Mucosa of stomach (tissue), 1 donor: ENCODE measurements around the gene FCN2.

Experiments used
- H3K27me3 ChIP-seq: one replicate; pipeline ENCODE4 v1.7.0; 2013; ENCODE audit warnings: mild to moderate bottlenecking, low read length; ENCODE audit not compliant: control insufficient read depth, insufficient read depth
- H3K36me3 ChIP-seq: one replicate; pipeline ENCODE4 v1.7.0; 2013; ENCODE audit warnings: low read length; ENCODE audit not compliant: control insufficient read depth, insufficient read depth
- H3K4me1 ChIP-seq: one replicate; pipeline ENCODE4 v1.7.0; 2013; ENCODE audit warnings: mild to moderate bottlenecking, low read length; ENCODE audit not compliant: control insufficient read depth, insufficient read depth
- H3K4me3 ChIP-seq: one replicate; pipeline ENCODE4 v1.7.0; 2013; ENCODE audit warnings: low read length
- H3K9ac ChIP-seq: one replicate; pipeline ENCODE4 v1.7.0; 2013; ENCODE audit warnings: mild to moderate bottlenecking, low read length, moderate library complexity
- H3K9me3 ChIP-seq: one replicate; pipeline ENCODE4 v1.7.0; 2013; ENCODE audit warnings: mild to moderate bottlenecking, low read length, moderate library complexity; ENCODE audit not compliant: control insufficient read depth
- donor health status: Pancreatic carcinoma.

The FCN2 gene

GRCh38 chr9:134863941-134864820, 16.4 kb upstream of the FCN2 start:
- no peaks in the 10 kb centered on the region for H3K27me3 ChIP-seq
- H3K36me3 ChIP-seq = no peaks in the 10 kb centered on the region
- H3K4me1 ChIP-seq = no peaks in the 10 kb centered on the region
- H3K9me3 ChIP-seq = no peaks in the 10 kb centered on the region
- H3K9ac ChIP-seq = no peak overlapping the region
- H3K4me3 ChIP-seq = no peak overlapping the region

- Histone ChIP-seq H3K27me3 (no peaks in the 10 kb centered on the region), H3K4me1 (no peaks in the 10 kb centered on the region), H3K9ac (no peak overlapping the region), H3K36me3 (no peaks in the 10 kb centered on the region), H3K9me3 (no peaks in the 10 kb centered on the region), H3K4me3 (no peak overlapping the region)
Measured at GRCh38 chr9:134864821-134865190, 15.8 kb upstream of the FCN2 start.

DNA sequence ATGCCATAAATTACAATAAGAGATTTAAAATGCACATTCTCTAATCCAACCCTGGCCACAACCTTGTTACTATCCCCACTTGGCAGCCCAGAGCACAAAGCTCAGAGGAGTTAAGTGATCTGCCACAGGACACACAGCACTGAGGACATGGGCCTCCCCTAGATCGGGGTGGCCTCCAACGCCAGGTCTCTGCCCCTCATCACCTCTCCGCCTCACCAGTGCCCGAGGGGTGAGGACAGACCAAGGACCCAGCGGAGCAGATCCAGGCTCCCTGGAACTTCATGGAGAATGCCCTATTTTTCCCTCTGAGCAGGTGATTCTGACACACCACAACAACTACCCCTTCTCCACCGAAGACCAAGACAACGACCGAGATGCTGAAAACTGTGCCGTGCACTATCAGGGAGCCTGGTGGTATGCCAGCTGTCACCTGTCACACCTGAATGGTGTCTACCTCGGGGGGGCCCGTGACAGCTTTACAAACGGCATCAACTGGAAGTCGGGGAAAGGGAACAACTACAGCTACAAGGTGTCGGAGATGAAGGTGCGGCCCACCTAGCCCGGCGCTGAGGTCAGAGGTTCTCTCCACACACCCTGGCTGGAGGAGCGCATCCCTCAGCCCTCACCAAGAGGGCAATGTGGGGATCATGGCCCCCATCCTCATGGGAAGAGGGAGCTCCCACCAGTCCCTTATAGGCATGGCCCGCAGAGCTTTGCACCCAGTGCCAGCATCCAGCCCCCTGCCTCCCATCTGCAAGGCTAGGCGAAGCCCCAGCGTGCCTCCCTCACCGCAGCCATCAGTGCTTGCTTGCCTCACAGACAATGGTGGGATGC, 12.5 kb upstream of the FCN2 start:
- no peak overlapping the region for H3K9ac ChIP-seq
- H3K9me3 ChIP-seq = no peaks in the 10 kb centered on the region
- H3K27me3 ChIP-seq = no peaks in the 10 kb centered on the region
- H3K4me3 ChIP-seq = no peak overlapping the region
- no peaks in the 10 kb centered on the region for H3K36me3 ChIP-seq
- no peaks in the 10 kb centered on the region for H3K4me1 ChIP-seq

DNA sequence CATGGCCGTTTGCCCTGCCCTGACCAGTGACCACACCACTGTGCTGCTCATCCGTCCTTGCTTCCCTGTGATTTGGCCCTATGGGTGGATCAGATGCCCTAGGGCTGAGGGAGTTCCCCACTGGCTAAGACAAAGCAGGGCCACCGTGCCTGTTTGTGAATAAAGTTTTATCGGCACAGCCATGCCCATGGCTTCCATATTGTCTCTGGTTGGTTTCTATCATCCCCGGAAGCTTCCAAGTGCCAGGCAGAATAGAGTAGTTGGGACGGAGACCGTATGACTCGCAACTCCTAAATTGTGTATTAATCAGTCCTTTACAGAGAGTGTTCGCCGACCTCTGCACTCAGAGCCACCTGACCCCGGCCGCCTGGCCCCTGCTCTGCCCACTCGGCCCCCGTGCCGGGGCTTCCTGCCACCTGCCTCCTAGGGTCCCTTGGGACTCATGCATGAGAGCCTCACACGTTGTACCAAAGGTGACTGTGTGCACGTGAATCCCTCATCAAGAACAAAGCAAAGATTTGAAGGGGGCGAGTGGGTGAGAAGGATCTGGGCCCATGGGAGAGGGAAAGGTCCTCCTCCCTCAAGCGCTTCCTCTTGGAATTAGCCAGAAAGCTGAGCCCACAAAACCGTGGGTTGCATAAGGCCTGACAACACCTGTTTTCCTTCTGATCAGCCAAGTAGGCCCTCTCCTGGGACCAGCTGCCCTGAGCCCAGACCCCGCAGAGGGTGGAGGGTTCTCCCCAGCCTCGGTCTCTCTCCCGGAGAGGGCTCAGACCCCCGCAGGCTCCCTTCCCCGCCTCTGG, 11.7 kb upstream of the FCN2 start:
- Histone ChIP-seq H3K4me1 (no peaks in the 10 kb centered on the region), H3K27me3 (no peaks in the 10 kb centered on the region)

GRCh38 chr9:134869554-134870300, 10.9 kb upstream of the FCN2 start:
- Histone ChIP-seq H3K9ac (no peak overlapping the region), H3K27me3 (no peaks in the 10 kb centered on the region), H3K36me3 (no peaks in the 10 kb centered on the region), H3K4me3 (no peak overlapping the region), H3K9me3 (no peaks in the 10 kb centered on the region), H3K4me1 (no peaks in the 10 kb centered on the region)

More for the DNA sequence above, 11.7 kb upstream of the FCN2 start:
- Histone ChIP-seq H3K36me3 (no peaks in the 10 kb centered on the region), H3K9me3 (no peaks in the 10 kb centered on the region), H3K4me3 (no peak overlapping the region), H3K9ac (no peak overlapping the region)

DNA sequence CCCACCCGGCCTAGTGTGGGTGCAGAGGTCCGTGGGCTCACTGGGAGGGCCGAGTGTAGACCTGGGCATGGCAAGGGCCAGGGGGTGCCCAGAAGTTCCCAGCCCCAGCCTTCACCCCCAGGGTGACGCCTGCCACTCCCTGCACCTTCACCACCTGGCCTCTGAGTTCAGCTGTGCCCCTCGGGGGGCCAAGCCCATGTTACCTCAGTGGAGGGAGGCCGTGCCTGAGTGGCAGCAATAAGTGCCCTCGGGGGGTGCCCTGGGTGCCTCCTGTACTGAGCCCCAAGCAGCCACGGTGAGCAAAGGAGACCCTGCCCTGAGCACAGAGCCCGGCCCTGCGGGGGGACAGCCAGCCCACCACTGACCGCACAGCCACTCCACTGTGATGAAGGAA, 10.3 kb upstream of the FCN2 start:
- Histone ChIP-seq H3K27me3 (no peaks in the 10 kb centered on the region), H3K9ac (no peak overlapping the region), H3K4me3 (no peak overlapping the region), H3K36me3 (no peaks in the 10 kb centered on the region), H3K4me1 (no peaks in the 10 kb centered on the region), H3K9me3 (no peaks in the 10 kb centered on the region)

DNA sequence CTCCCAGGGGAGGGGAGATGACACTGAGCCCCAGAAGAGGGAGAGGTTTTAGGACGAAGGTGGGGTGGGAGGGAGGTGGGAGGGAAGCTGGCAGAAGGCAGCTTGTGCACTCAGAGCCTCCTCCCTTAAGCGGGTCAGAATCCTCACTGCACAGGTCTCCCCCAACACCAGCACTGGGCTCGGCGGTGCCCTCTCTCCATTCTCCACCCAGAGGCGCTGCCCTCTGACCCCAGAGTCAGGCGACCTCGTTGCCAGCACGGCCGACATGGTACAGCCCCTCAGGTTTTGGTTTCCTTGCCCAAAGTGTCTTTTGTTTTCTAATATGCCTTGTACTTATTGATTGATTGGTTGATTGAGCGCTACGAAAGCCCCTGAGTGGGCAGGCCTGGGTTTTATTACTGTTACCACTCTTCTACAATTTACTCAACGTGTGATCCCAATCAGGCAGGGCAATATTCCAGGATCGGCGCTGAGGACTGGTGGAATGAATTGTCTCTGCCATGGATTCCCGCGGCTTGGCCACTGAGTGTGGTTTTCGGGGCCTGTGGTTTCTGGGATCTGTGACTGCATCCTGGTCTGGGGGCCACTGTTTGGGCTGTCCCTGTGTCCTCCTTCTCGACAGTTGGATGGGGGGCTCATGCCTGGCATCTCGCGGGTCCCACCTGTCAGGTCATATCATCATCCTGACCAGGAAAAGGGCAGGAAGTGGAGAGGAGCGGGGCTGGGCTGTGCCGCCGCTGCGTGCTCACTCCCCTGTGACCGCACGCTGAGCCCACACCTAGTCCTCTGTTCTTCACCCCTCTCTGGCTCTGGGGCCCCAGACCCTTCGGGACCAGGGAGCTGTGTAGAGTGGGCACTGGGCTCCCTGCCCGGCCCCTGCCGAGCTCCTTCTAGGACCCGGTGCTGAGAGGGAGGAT, 9.6 kb upstream of the FCN2 start:
- Histone ChIP-seq H3K27me3 (no peaks in the 10 kb centered on the region), H3K9me3 (no peaks in the 10 kb centered on the region), H3K9ac (no peak overlapping the region), H3K36me3 (no peaks in the 10 kb centered on the region), H3K4me1 (no peaks in the 10 kb centered on the region), H3K4me3 (no peak overlapping the region)

- Histone ChIP-seq H3K27me3 (no peaks in the 10 kb centered on the region), H3K9ac (no peak overlapping the region)
Measured at GRCh38 chr9:134871697-134872340, 8.8 kb upstream of the FCN2 start.

DNA sequence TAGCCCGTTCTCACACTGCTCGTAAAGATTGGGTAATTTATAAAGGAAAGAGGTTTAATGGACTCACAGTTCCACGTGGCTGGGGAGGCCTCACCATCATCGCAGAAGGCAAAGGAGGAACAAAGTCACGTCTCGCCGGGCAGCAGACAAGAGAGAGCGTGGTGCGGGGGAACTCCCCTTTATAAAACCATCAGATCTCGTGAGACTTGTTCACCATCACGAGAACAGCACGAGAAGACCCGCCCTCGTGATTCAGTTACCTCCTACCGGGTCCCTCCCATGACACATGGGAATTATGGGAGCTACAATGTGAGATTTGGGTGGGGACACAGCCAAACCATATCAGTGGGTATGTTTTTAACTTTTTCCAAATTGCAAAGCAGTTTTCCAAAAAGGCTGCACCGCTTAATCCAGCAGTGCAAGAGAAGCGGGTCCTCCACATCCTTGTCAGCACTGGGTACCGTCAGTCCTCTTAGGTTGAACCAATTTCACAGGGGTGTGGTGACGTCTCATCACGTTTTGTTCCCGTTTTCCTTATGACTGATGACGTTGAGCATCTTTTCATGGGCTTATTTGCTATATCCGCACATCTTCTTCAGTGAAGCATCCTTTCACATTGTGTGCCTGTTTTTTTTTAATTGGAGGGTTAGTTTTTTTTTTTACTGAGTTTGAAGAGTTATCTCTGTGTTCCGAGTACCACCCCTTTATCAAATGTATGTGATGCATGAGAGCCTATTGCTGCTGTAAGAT, 8.0 kb upstream of the FCN2 start:
- Histone ChIP-seq H3K27me3 (no peaks in the 10 kb centered on the region), H3K9ac (no peak overlapping the region), H3K4me1 (no peaks in the 10 kb centered on the region), H3K36me3 (no peaks in the 10 kb centered on the region), H3K9me3 (no peaks in the 10 kb centered on the region), H3K4me3 (no peak overlapping the region)

More at GRCh38 chr9:134871697-134872340, 8.8 kb upstream of the FCN2 start:
- H3K9me3 ChIP-seq = no peaks in the 10 kb centered on the region
- H3K4me3 ChIP-seq = no peak overlapping the region
- H3K4me1 ChIP-seq = no peaks in the 10 kb centered on the region
- H3K36me3 ChIP-seq = no peaks in the 10 kb centered on the region

DNA sequence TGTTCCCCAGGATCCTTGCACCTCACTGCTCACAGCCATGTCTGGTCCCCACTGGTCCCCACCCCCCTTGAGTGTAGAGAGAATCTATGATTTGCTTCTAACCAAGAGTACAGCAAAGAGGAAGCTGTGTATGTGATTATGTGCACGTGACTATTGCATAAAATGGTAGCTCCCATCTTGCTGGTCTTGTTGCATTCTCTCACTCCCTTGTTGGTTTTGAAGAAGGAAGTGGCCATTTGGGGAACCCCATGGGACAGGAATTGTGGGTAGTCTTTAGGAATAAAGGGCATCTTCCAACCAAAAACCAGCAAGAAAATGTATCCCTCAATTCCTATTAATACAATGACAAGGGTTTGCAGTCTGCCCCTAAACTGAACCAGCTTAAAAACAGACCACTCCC, 5.2 kb upstream of the FCN2 start:
- no peak overlapping the region for H3K4me3 ChIP-seq
- H3K9ac ChIP-seq = no peak overlapping the region
- H3K36me3 ChIP-seq = no peaks in the 10 kb centered on the region
- H3K4me1 ChIP-seq = no peaks in the 10 kb centered on the region
- H3K9me3 ChIP-seq = no peaks in the 10 kb centered on the region
- no peaks in the 10 kb centered on the region for H3K27me3 ChIP-seq
